ENCODE data around the gene GOSR2. TPM values are rescaled to one million over a fixed set of nuclear protein-coding genes. Genes with fewer than 3 reads are reported as not detected.

Gene GOSR2
- total RNA-seq, 1 donor from 2014 or later = 78.0 TPM

GRCh38 chr17:46887717-46888116 is 35.2 kb upstream of the GOSR2 start:
- intact Hi-C loops (cut with micrococcal nuclease) = no loop called here
- no peaks in the 10 kb centered on the region for H3K9me3 Mint-ChIP-seq
- H3K4me1 Mint-ChIP-seq = no peaks in the 10 kb centered on the region
- H3K27ac Mint-ChIP-seq = no peak overlapping the region
- peaks cover 20% of the 10 kb centered on the region for H3K27me3 Mint-ChIP-seq
- ATAC-seq (ENCODE audit: low read depth) (no peak), DNase-seq (no peak)
- TF ChIP-seq, protein P1, sequence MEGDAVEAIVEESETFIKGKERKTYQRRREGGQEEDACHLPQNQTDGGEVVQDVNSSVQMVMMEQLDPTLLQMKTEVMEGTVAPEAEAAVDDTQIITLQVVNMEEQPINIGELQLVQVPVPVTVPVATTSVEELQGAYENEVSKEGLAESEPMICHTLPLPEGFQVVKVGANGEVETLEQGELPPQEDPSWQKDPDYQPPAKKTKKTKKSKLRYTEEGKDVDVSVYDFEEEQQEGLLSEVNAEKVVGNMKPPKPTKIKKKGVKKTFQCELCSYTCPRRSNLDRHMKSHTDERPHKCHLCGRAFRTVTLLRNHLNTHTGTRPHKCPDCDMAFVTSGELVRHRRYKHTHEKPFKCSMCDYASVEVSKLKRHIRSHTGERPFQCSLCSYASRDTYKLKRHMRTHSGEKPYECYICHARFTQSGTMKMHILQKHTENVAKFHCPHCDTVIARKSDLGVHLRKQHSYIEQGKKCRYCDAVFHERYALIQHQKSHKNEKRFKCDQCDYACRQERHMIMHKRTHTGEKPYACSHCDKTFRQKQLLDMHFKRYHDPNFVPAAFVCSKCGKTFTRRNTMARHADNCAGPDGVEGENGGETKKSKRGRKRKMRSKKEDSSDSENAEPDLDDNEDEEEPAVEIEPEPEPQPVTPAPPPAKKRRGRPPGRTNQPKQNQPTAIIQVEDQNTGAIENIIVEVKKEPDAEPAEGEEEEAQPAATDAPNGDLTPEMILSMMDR (IDR thresholded peaks at IDR 0.05) = no peak
- H3K4me3 Mint-ChIP-seq = no peak overlapping the region
- POLR2A ChIA-PET = no interaction called here
- no peaks in the 10 kb centered on the region for H3K36me3 Mint-ChIP-seq (ENCODE audit: low read depth)
- CTCF ChIA-PET = interaction anchor here (1.1 kb wide), 1 partner anchor 53 kb away, joined by 3 read pairs; no protein-coding TSS in a partner anchor

GRCh38 chr17:46888727-46889126 is 34.2 kb upstream of the GOSR2 start:
- no peak for ATAC-seq (ENCODE audit: low read depth)

DNA sequence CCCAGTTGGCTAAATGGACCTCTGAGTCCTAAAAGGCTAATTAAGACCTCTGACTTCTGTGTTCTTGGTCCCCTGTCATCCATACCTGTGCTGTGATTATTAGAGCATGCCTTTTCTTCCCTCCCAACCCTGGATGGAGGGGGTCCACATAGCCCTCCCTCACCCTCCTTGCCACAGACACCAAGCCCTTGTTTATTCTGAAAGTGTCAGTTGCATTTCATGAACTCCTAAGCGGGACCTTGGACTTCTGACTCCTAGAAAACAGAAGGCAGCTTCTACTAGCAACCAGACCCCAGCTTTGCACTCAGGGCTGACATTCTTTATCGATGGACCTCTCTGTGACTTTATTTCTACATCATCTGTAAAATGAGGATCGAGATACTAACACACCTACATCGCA is 33.4 kb upstream of the GOSR2 start:
- H3K9me3 Mint-ChIP-seq = no peaks in the 10 kb centered on the region
- H3K36me3 Mint-ChIP-seq (ENCODE audit: low read depth) = no peaks in the 10 kb centered on the region
- ATAC-seq (ENCODE audit: low read depth) (no peak), DNase-seq (no peak)
- TF ChIP-seq, protein P1 (IDR thresholded peaks at IDR 0.05) = no peak
- H3K4me3 Mint-ChIP-seq = no peak overlapping the region
- CTCF ChIA-PET = no interaction called here
- H3K27ac Mint-ChIP-seq = no peak overlapping the region
- peaks cover 26% of the 10 kb centered on the region for H3K27me3 Mint-ChIP-seq
- intact Hi-C loops (cut with micrococcal nuclease) = no loop called here
- POLR2A ChIA-PET = no interaction called here
- no peaks in the 10 kb centered on the region for H3K4me1 Mint-ChIP-seq

More at GRCh38 chr17:46888727-46889126, 34.2 kb upstream of the GOSR2 start:
- intact Hi-C loops (cut with micrococcal nuclease) = no loop called here
- TF ChIP-seq, protein P1 (IDR thresholded peaks at IDR 0.05) = no peak
- DNase-seq = no peak
- ChIA-PET CTCF (interaction anchor here (1.1 kb wide), 1 partner anchor 52 kb away, joined by 3 read pairs; no protein-coding TSS in a partner anchor), POLR2A (no interaction called here)
- Mint-ChIP-seq H3K36me3 (ENCODE audit: low read depth) (no peaks in the 10 kb centered on the region), H3K4me1 (no peaks in the 10 kb centered on the region), H3K9me3 (no peaks in the 10 kb centered on the region), H3K27me3 (peaks cover 26% of the 10 kb centered on the region), H3K4me3 (no peak overlapping the region), H3K27ac (no peak overlapping the region)

DNA sequence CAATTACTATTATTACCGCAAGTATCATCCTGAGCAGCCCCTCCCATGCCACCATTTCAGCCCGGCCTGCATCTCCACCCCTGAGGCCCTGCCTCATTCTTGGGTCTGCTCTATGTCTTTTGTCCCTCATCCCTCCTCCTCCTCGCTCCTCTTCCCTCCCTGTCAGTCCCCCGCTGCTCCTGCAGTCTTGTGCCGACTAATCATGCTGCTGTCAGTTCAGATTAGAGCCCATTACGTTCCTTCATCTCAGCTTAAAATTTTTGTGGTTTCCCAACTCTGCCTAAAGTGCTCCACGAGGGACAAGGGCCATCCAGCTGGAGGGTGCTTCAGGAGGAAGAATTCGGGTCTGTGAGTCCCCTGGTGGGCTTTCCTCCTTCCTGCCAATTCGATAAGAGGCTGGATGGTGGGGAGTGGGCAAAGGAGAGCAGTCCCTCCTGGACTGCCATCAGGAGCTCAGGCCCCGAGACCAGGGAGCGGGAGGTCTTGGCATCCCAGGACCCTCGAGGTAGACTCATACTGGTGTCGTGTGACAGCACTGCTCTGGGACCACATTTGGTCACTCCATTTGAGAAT is 32.9 kb upstream of the GOSR2 start:
- Mint-ChIP-seq H3K36me3 (ENCODE audit: low read depth) (no peaks in the 10 kb centered on the region), H3K27me3 (peaks cover 26% of the 10 kb centered on the region), H3K4me1 (no peaks in the 10 kb centered on the region), H3K4me3 (no peak overlapping the region), H3K27ac (no peak overlapping the region), H3K9me3 (no peaks in the 10 kb centered on the region)
- ATAC-seq (ENCODE audit: low read depth) (no peak), DNase-seq (no peak)
- CTCF ChIA-PET = no interaction called here
- intact Hi-C loops (cut with micrococcal nuclease) = no loop called here
- TF ChIP-seq, protein P1 (IDR thresholded peaks at IDR 0.05) = no peak
- POLR2A ChIA-PET = no interaction called here

DNA sequence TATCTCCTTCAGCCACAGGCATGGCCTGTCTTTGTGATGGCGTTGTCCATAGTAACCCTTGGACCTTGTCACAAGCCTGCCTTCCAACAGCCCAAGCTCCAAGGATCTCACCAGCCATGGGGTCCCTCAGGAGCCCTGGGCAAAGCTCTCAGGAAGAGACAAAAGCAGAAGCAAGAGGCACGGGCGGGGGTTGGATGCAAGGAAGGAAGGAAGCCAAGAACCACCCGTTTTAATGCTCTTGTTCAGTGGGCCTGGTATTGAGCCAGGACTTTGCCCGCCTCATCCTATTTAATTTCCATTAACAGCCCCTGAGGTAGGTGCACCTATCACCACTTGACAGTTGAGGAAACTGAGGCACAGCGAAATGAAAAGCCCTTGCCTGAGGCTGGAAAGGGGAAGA is 32.3 kb upstream of the GOSR2 start:
- CTCF ChIA-PET = no interaction called here
- Mint-ChIP-seq H3K4me1 (no peaks in the 10 kb centered on the region), H3K27me3 (peaks cover 25% of the 10 kb centered on the region), H3K4me3 (no peak overlapping the region), H3K9me3 (no peaks in the 10 kb centered on the region), H3K27ac (no peak overlapping the region), H3K36me3 (ENCODE audit: low read depth) (no peaks in the 10 kb centered on the region)
- TF ChIP-seq, protein P1 (IDR thresholded peaks at IDR 0.05) = no peak
- intact Hi-C loops (cut with micrococcal nuclease) = no loop called here
- no peak for DNase-seq
- POLR2A ChIA-PET = no interaction called here
- no peak for ATAC-seq (ENCODE audit: low read depth)

Data from activated B cell treated with CpG ODN at 0.5 μM for 24 hours (primary cell).